ENCODE measurements around the gene NCOA7.

NCOA7 gene

DNA sequence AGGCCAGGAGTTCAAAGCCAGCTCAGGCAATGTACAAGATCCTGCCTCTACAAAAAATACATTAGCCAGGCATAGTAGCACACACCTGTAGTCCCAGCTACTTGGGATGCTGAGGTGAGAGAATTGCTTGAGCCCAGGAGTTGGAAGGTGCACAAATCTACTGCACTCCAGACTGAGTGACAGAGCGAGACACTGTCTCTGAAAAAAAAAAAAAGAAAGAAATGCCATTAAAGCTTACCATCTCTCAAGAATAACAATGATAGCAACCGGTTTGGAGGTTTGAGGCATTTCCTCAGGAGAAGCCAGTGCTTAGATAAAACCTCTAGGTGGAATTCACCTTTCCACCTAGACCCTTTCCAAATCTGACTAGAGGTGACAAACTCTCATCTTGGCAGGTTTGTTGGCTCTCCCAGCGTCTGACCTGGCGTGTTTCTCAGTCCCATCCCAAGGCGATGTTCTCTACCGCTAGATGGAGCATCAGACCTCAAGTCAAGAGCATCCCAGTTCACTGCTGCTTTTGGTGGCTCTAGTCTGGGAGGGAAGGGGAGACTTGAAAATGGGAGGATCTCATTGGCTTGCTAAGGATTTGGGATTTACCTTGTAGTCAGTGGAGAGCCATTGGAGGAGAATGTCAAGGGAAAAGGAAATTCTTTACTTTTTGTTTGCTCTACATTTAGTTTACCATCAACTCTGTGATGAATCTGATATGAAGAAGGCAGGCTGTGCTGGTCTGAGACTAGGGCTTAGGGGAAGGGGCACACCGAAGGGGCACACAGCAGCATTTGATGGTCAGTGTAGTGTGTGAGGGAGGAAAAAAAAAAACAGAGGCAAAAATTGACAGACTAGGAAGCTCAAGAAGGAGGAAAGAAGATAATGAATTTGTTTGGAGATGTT, 67.9 kb downstream of the NCOA7 start:
- no peak for DNase-seq (ENCODE audit: low read depth)
- no peak overlapping the region for H3K4me3 ChIP-seq (ENCODE audit: low read length)
- TF ChIP-seq, protein P1, sequence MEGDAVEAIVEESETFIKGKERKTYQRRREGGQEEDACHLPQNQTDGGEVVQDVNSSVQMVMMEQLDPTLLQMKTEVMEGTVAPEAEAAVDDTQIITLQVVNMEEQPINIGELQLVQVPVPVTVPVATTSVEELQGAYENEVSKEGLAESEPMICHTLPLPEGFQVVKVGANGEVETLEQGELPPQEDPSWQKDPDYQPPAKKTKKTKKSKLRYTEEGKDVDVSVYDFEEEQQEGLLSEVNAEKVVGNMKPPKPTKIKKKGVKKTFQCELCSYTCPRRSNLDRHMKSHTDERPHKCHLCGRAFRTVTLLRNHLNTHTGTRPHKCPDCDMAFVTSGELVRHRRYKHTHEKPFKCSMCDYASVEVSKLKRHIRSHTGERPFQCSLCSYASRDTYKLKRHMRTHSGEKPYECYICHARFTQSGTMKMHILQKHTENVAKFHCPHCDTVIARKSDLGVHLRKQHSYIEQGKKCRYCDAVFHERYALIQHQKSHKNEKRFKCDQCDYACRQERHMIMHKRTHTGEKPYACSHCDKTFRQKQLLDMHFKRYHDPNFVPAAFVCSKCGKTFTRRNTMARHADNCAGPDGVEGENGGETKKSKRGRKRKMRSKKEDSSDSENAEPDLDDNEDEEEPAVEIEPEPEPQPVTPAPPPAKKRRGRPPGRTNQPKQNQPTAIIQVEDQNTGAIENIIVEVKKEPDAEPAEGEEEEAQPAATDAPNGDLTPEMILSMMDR (conservative IDR thresholded peaks at IDR 0.05; ENCODE audit: low read depth, low read length) = peak; percentile 93

DNA sequence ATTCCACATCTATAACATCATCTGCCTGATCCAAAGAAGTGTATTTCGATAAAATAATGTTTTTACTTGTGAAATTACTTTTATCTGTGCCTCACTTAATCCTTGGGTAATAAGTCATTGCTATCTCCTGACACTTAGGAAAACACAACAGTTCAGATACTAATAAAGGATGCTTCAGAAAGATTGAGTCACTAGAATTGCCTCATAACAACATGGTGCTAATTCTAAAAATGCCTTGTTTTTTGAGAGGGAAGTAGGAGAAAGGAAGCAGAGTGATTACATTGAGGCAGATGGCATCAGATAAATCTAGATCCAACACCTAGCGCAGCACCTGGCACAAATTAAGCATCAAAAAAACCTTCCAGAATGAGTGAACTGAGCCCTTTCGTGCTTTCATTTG, 69.0 kb downstream of the NCOA7 start:
- TF ChIP-seq, protein P1 (conservative IDR thresholded peaks at IDR 0.05; ENCODE audit: low read depth, low read length) = no peak
- DNase-seq (ENCODE audit: low read depth) = no peak
- H3K4me3 ChIP-seq (ENCODE audit: low read length) = no peak overlapping the region

DNA sequence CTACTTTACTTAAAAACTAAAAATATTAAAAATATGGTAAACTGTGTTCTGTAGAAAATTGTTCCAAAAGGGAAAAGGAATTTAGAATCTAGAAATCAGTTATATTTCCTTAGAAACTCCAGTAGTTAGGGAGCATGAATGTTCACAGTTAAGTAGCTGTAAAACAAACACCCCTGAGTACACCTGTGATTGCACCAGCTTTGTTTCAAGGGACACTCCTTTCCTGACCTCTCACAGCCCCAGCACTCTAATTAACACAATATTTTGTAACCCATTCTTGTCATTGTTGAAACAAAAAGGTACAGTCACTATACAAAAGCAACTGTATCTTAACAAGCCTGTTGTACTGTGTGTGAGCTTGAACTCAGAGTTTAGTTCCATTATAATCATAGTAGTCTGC, 72.3 kb downstream of the NCOA7 start:
- TF ChIP-seq, protein P1 (conservative IDR thresholded peaks at IDR 0.05; ENCODE audit: low read depth, low read length) = no peak
- no peak overlapping the region for H3K4me3 ChIP-seq (ENCODE audit: low read length)
- no peak for DNase-seq (ENCODE audit: low read depth)

DNA sequence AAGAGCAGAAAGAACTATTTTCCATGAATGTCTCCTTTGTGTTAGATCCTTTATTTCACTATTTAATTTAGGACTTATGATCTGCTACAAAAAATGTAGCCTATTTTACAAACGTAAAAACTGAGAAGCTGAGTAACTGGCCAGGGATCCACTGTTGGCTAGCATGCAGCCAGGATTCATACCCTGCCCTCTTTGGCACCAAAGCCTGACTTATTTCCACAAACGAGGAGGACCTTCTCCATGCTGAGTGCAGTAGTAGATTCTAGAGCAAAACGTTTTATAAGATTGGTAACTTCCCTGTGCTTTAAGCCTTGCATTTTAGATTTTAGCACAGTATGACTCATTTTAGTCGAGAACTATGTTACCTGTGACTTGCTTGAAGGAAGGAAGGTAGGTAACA, 74.3 kb downstream of the NCOA7 start:
- TF ChIP-seq, protein P1 (conservative IDR thresholded peaks at IDR 0.05; ENCODE audit: low read depth, low read length) = no peak
- DNase-seq (ENCODE audit: low read depth) = no peak

DNA sequence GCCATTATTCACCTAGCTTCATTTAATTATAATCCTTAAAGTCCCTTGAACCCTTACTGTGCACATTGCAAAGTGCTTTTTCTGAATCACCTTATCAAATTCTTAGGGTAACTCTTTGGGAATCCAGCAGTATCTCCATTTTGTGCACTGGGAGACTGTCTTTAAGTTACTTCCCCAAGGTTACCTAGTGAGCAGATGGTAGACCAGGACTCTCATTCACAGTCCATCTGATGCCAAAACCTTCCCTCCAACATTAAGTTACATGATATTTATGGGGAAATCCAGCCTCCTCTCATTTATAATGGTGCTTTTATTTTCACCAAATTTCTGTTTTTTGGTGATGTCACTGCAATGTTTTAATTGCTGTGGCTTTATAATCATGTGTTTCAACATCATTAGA, 75.7 kb downstream of the NCOA7 start:
- H3K4me3 ChIP-seq (ENCODE audit: low read length) = no peak overlapping the region
- no peak for DNase-seq (ENCODE audit: low read depth)
- TF ChIP-seq, protein P1 (conservative IDR thresholded peaks at IDR 0.05; ENCODE audit: low read depth, low read length) = no peak

More for the DNA sequence above, 74.3 kb downstream of the NCOA7 start:
- no peak overlapping the region for H3K4me3 ChIP-seq (ENCODE audit: low read length)

DNA sequence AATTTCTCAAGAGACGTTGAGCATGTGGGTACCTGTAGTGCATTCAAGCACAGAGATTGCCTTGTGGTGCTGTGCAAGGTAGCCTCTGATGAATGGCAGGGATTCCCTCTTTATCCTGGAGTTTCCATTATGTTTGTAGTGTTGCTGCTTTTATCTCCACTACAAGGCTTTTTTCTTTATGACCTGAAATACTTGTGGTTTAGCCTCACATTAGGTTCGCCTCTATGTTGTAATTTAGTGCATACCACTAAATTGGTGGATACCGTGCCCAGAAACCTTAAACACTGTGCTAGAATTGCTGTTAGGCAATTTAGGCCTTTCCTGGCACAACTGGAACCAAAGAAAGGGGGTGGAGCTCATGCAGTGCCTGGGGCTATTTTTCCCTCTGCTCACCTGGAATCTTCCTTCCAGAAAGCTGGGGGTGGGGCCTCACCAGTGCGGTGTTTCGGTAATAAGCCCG, 76.8 kb downstream of the NCOA7 start:
- H3K4me3 ChIP-seq (ENCODE audit: low read length) = no peak overlapping the region
- TF ChIP-seq, protein P1 (conservative IDR thresholded peaks at IDR 0.05; ENCODE audit: low read depth, low read length) = no peak
- DNase-seq (ENCODE audit: low read depth) = peak; percentile 69

DNA sequence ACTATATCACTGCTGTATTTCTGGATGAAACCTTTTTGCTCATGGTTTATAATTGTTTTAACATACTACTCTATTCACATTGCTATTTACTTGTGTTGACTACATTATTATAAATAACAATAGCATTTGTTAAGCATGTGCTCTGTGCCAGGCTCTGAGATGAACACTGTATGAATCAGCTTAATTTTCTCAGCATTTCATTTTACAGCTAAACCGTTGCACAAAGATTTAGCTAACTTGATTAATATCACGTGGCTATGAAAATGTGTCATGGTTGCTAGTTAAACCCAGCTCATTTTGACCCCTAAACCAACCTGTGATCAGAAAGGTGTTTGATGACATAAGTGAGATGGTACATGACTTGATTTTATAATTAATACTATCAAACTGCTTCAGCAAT, 77.5 kb downstream of the NCOA7 start:
- TF ChIP-seq, protein P1 (conservative IDR thresholded peaks at IDR 0.05; ENCODE audit: low read depth, low read length) = no peak
- DNase-seq (ENCODE audit: low read depth) = peak; percentile 60
- no peak overlapping the region for H3K4me3 ChIP-seq (ENCODE audit: low read length)

All from retinal pigment epithelial cell (primary cell).